ENCODE data around the gene IER2. TPM values are rescaled to one million over a fixed set of nuclear protein-coding genes. Genes with fewer than 3 reads are reported as not detected.

Gene IER2
- total and polyA plus RNA-seq, 2 of the 4 experiments (the other 2 are of a cell fraction) = 7.7 to 102 TPM

- TF ChIP-seq CHD1 (IDR thresholded peaks at IDR 0.05; ENCODE audit: low read depth, low read length) (peak; percentile 76), POLR2A (IDR thresholded peaks at IDR 0.05; ENCODE audit: low read depth, low read length) (peak; percentile 87), MXI1 (IDR thresholded peaks at IDR 0.05; ENCODE audit: borderline replicate concordance, low read depth, low read length) (no peak; the same call in 1 of the 2 replicates), USF2 (IDR thresholded peaks at IDR 0.05; ENCODE audit: low read depth, low read length) (peak; percentile 64)
These were observed at the start of gene IER2, which contains the start of gene STX10 (continued) for GRCh38 chr19:13150187-13150930.

Data from IMR-90 (cell line).